Measurements from ENCODE around the gene TMEM130.

TMEM130 gene

GRCh38 chr7:98811299-98811698 lies 58.5 kb downstream of the TMEM130 start:
- no peak overlapping the region for H3K27ac ChIP-seq (ENCODE audit: low read length)
- no peak overlapping the region for H3K4me3 ChIP-seq (ENCODE audit: low read length)
- DNase-seq = no peak
- H2AFZ ChIP-seq (ENCODE audit: low read length) = no peak overlapping the region
- no peaks in the 10 kb centered on the region for H3K27me3 ChIP-seq (replicated peaks; ENCODE audit: insufficient read depth, low read length)
- H3K4me1 ChIP-seq (ENCODE audit: low read length) = no peaks in the 10 kb centered on the region
- TF ChIP-seq EZH2phosphoT487 (IDR thresholded peaks at IDR 0.05; ENCODE audit: low read length) = no peak
- TF ChIP-seq EZH2 (optimal IDR thresholded peaks at IDR 0.05; ENCODE audit: low read depth, low read length) = no peak
- TF ChIP-seq, protein P1, sequence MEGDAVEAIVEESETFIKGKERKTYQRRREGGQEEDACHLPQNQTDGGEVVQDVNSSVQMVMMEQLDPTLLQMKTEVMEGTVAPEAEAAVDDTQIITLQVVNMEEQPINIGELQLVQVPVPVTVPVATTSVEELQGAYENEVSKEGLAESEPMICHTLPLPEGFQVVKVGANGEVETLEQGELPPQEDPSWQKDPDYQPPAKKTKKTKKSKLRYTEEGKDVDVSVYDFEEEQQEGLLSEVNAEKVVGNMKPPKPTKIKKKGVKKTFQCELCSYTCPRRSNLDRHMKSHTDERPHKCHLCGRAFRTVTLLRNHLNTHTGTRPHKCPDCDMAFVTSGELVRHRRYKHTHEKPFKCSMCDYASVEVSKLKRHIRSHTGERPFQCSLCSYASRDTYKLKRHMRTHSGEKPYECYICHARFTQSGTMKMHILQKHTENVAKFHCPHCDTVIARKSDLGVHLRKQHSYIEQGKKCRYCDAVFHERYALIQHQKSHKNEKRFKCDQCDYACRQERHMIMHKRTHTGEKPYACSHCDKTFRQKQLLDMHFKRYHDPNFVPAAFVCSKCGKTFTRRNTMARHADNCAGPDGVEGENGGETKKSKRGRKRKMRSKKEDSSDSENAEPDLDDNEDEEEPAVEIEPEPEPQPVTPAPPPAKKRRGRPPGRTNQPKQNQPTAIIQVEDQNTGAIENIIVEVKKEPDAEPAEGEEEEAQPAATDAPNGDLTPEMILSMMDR (IDR thresholded peaks at IDR 0.05; ENCODE audit: low read length) = no peak
- no peaks in the 10 kb centered on the region for H3K9me3 ChIP-seq (replicated peaks; ENCODE audit: insufficient read depth, low read length)
- no peaks in the 10 kb centered on the region for H3K79me2 ChIP-seq (ENCODE audit: low read length)
- H3K4me2 ChIP-seq (ENCODE audit: low read depth, low read length) = no peak overlapping the region
- H3F3A ChIP-seq (ENCODE audit: insufficient read depth, low read length) = no peaks in the 10 kb centered on the region
- no peak overlapping the region for H3K9ac ChIP-seq (ENCODE audit: low read length)
- H3K36me3 ChIP-seq (replicated peaks; ENCODE audit: insufficient read depth, low read length) = no peaks in the 10 kb centered on the region
- no peaks in the 10 kb centered on the region for H3K9me2 ChIP-seq (replicated peaks; ENCODE audit: insufficient read depth, low read length)
- H4K20me1 ChIP-seq (ENCODE audit: insufficient read depth, low read length) = no peaks in the 10 kb centered on the region

DNA sequence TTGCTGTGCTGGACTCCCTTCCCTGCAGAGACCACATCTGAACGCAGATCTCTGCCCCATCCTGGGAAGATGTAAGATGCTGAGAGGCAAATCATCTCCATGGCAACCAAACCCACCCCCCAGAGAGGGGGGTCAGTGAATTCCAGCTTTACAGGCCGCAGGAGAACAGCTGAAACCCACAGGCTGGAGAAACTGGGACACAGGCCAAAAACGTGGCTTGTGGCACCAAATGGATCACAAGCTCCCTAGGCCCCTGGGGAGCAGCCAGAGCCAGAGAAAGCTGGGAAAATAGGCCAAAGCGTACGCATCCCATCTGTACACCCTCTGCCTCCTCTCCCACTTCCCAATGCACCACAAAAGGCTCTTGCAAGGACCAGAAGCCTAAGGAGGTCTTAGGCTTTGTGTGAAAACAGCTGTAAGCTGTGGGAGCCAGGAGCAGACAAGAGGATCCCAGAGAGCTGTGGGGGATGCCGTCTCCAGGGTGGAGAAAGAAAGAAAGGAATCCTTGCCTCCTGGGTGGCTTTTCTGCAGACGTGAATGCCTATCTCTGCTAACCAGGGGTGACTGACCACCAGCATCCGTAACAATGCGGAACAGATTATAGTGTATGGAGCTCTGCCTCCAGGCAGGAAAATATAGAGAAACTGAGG lies 59.5 kb downstream of the TMEM130 start:
- Histone ChIP-seq H3K9ac (ENCODE audit: low read length) (no peak overlapping the region), H3K79me2 (ENCODE audit: low read length) (no peaks in the 10 kb centered on the region), H2AFZ (ENCODE audit: low read length) (no peak overlapping the region), H3K36me3 (replicated peaks; ENCODE audit: insufficient read depth, low read length) (no peaks in the 10 kb centered on the region), H3F3A (ENCODE audit: insufficient read depth, low read length) (no peaks in the 10 kb centered on the region), H3K27ac (ENCODE audit: low read length) (no peak overlapping the region), H3K4me1 (ENCODE audit: low read length) (no peaks in the 10 kb centered on the region), H3K4me2 (ENCODE audit: low read depth, low read length) (no peak overlapping the region), H3K9me2 (replicated peaks; ENCODE audit: insufficient read depth, low read length) (no peaks in the 10 kb centered on the region), H3K27me3 (replicated peaks; ENCODE audit: insufficient read depth, low read length) (no peaks in the 10 kb centered on the region), H3K9me3 (replicated peaks; ENCODE audit: insufficient read depth, low read length) (no peaks in the 10 kb centered on the region), H3K4me3 (ENCODE audit: low read length) (no peak overlapping the region), H4K20me1 (ENCODE audit: insufficient read depth, low read length) (no peaks in the 10 kb centered on the region)
- DNase-seq = no peak
- TF ChIP-seq EZH2phosphoT487 (IDR thresholded peaks at IDR 0.05; ENCODE audit: low read length) (no peak), EZH2 (optimal IDR thresholded peaks at IDR 0.05; ENCODE audit: low read depth, low read length) (no peak)
- TF ChIP-seq, protein P1 (IDR thresholded peaks at IDR 0.05; ENCODE audit: low read length) = no peak

GRCh38 chr7:98808751-98809460 lies 60.9 kb downstream of the TMEM130 start:
- H3K36me3 ChIP-seq (replicated peaks; ENCODE audit: insufficient read depth, low read length) = no peaks in the 10 kb centered on the region
- H3K27me3 ChIP-seq (replicated peaks; ENCODE audit: insufficient read depth, low read length) = no peaks in the 10 kb centered on the region
- H3K9me3 ChIP-seq (replicated peaks; ENCODE audit: insufficient read depth, low read length) = no peaks in the 10 kb centered on the region
- no peaks in the 10 kb centered on the region for H3K79me2 ChIP-seq (ENCODE audit: low read length)
- H3K27ac ChIP-seq (ENCODE audit: low read length) = no peak overlapping the region
- no peaks in the 10 kb centered on the region for H3F3A ChIP-seq (ENCODE audit: insufficient read depth, low read length)
- H3K4me3 ChIP-seq (ENCODE audit: low read length) = no peak overlapping the region
- H3K4me1 ChIP-seq (ENCODE audit: low read length) = no peaks in the 10 kb centered on the region
- DNase-seq = no peak
- H4K20me1 ChIP-seq (ENCODE audit: insufficient read depth, low read length) = no peaks in the 10 kb centered on the region
- no peak overlapping the region for H2AFZ ChIP-seq (ENCODE audit: low read length)
- no peak overlapping the region for H3K4me2 ChIP-seq (ENCODE audit: low read depth, low read length)
- H3K9me2 ChIP-seq (replicated peaks; ENCODE audit: insufficient read depth, low read length) = no peaks in the 10 kb centered on the region
- H3K9ac ChIP-seq (ENCODE audit: low read length) = no peak overlapping the region
- TF ChIP-seq EZH2 (optimal IDR thresholded peaks at IDR 0.05; ENCODE audit: low read depth, low read length) = no peak

All from MM.1S (cell line).